Muscle layer of colon (tissue), 2 donors: ENCODE results near the gene OR13C2.
"Not testable (repeated sequence)": the region's sequence is repeated elsewhere in the genome, so short reads cannot be mapped to it uniquely, and the experiment has no call there.

Source experiments
- H3K27ac ChIP-seq: one replicate; pipeline ENCODE4 v1.7.0; 2013; ENCODE audit warnings: low read depth, mild to moderate bottlenecking, low read length, moderate library complexity
- H3K27me3 ChIP-seq, 2 donors: one replicate each; pipeline ENCODE4 v1.7.0; 2013; ENCODE audit warnings: low read length in 2 of 2, mild to moderate bottlenecking in 2 of 2; ENCODE audit not compliant: insufficient read depth in 2 of 2, control insufficient read depth in 1 of 2
- H3K36me3 ChIP-seq: one replicate; pipeline ENCODE4 v1.7.0; 2013; ENCODE audit warnings: mild to moderate bottlenecking, low read length; ENCODE audit not compliant: insufficient read depth
- H3K4me1 ChIP-seq: one replicate; pipeline ENCODE4 v1.7.0; 2013; ENCODE audit warnings: mild to moderate bottlenecking, low read length; ENCODE audit not compliant: insufficient read depth
- H3K4me3 ChIP-seq, 2 donors: one replicate each; pipeline ENCODE4 v1.7.0; 2013; ENCODE audit warnings: low read length in 2 of 2, low read depth in 1 of 2, mild to moderate bottlenecking in 1 of 2, moderate library complexity in 1 of 2
- H3K9ac ChIP-seq: one replicate; pipeline ENCODE4 v1.7.0; 2013; ENCODE audit warnings: low read length
- H3K9me3 ChIP-seq: one replicate; pipeline ENCODE4 v1.7.0; 2013; ENCODE audit warnings: mild to moderate bottlenecking, low read length
- donor health status: abdominal sarcoma.
- donor health status: Adenocarcinoma of cecum.

OR13C2 gene

GRCh38 chr9:104605527-104605926 lies at the start of gene OR13C2:
Gene OR13C2 (minus strand): TSS chr9:104605627. CDS start chr9:104605627, 0 bp downstream.
- not testable (repeated sequence) for H3K9ac ChIP-seq, H3K4me1 ChIP-seq, H3K36me3 ChIP-seq, H3K4me3 ChIP-seq, H3K9me3 ChIP-seq, H3K27me3 ChIP-seq, H3K27ac ChIP-seq

- Histone ChIP-seq H3K4me3 (no peak overlapping the region), H3K27ac (no peak overlapping the region), H3K4me1 (no peaks in the 10 kb centered on the region), H3K9me3 (peaks cover 5% of the 10 kb centered on the region), H3K9ac (no peak overlapping the region), H3K36me3 (no peaks in the 10 kb centered on the region), H3K27me3 (no peaks in the 10 kb centered on the region)
Measured at GRCh38 chr9:104635456-104635855, 30.0 kb upstream of the OR13C2 start.

- Histone ChIP-seq H3K9ac (no peak overlapping the region), H3K27ac (no peak overlapping the region), H3K9me3 (peaks cover 5% of the 10 kb centered on the region), H3K4me1 (no peaks in the 10 kb centered on the region), H3K27me3 (no peaks in the 10 kb centered on the region), H3K36me3 (no peaks in the 10 kb centered on the region), H3K4me3 (no peak overlapping the region)
Measured at GRCh38 chr9:104633976-104634520, 28.6 kb upstream of the OR13C2 start.

GRCh38 chr9:104625964-104626363 lies 20.5 kb upstream of the OR13C2 start:
- H3K36me3 ChIP-seq, H3K9me3 ChIP-seq, H3K4me1 ChIP-seq, H3K27me3 ChIP-seq, H3K9ac ChIP-seq, H3K27ac ChIP-seq, H3K4me3 ChIP-seq: not testable (repeated sequence)

- H3K27ac ChIP-seq = no peak within 1 kb of the TSS
- H3K4me3 ChIP-seq = no peak within 1 kb of the TSS
- no peaks in the 10 kb centered on the region for H3K4me1 ChIP-seq
- H3K9ac ChIP-seq = no peak within 1 kb of the TSS
- H3K9me3 ChIP-seq = no peaks in the 10 kb centered on the region
- no peaks in the 10 kb centered on the region for H3K27me3 ChIP-seq
- H3K36me3 ChIP-seq = no peaks in the 10 kb centered on the region
Measured at GRCh38 chr9:104618104-104618503, 12.7 kb upstream of the OR13C2 start, which contains the start of gene OR13C9. Gene OR13C9 (minus strand): TSS chr9:104618204. CDS start chr9:104618204, 0 bp downstream.

- Histone ChIP-seq H3K27me3 (no peaks in the 10 kb centered on the region), H3K9me3 (no peaks in the 10 kb centered on the region), H3K36me3 (no peaks in the 10 kb centered on the region), H3K27ac (no peak overlapping the region), H3K9ac (no peak overlapping the region), H3K4me3 (no peak overlapping the region), H3K4me1 (no peaks in the 10 kb centered on the region)
Measured at GRCh38 chr9:104617418-104617817, 12.0 kb upstream of the OR13C2 start.

- Histone ChIP-seq H3K27ac (no peak overlapping the region), H3K36me3 (no peaks in the 10 kb centered on the region)
Measured at GRCh38 chr9:104611213-104611612, 5.8 kb upstream of the OR13C2 start.

GRCh38 chr9:104608336-104608735 lies 2.9 kb upstream of the OR13C2 start:
- no peak overlapping the region for H3K27ac ChIP-seq
- no peaks in the 10 kb centered on the region for H3K4me1 ChIP-seq
- H3K9ac ChIP-seq = no peak overlapping the region
- H3K27me3 ChIP-seq = no peaks in the 10 kb centered on the region
- no peaks in the 10 kb centered on the region for H3K9me3 ChIP-seq
- no peaks in the 10 kb centered on the region for H3K36me3 ChIP-seq
- no peak overlapping the region for H3K4me3 ChIP-seq

More at GRCh38 chr9:104611213-104611612, 5.8 kb upstream of the OR13C2 start:
- Histone ChIP-seq H3K4me1 (no peaks in the 10 kb centered on the region), H3K27me3 (no peaks in the 10 kb centered on the region), H3K9ac (no peak overlapping the region), H3K4me3 (no peak overlapping the region), H3K9me3 (no peaks in the 10 kb centered on the region)

GRCh38 chr9:104606152-104606551 lies 725 bp upstream of the OR13C2 start:
- Histone ChIP-seq H3K9me3 (no peaks in the 10 kb centered on the region), H3K9ac (no peak overlapping the region), H3K4me3 (no peak overlapping the region), H3K4me1 (no peaks in the 10 kb centered on the region), H3K27ac (no peak overlapping the region), H3K27me3 (no peaks in the 10 kb centered on the region), H3K36me3 (no peaks in the 10 kb centered on the region)

GRCh38 chr9:104604801-104605200 lies 626 bp downstream of the OR13C2 start:
- H3K9me3 ChIP-seq = no peaks in the 10 kb centered on the region
- H3K4me3 ChIP-seq = no peak overlapping the region
- H3K27ac ChIP-seq = no peak overlapping the region
- no peaks in the 10 kb centered on the region for H3K36me3 ChIP-seq
- no peaks in the 10 kb centered on the region for H3K4me1 ChIP-seq
- no peak overlapping the region for H3K9ac ChIP-seq
- H3K27me3 ChIP-seq = no peaks in the 10 kb centered on the region

- H3K27me3 ChIP-seq, H3K36me3 ChIP-seq, H3K27ac ChIP-seq: not testable (repeated sequence)
Measured at GRCh38 chr9:104599313-104599712, 6.1 kb downstream of the OR13C2 start, which contains the start of gene OR13C5. Gene OR13C5 (minus strand): TSS chr9:104599413. CDS start chr9:104599413, 0 bp downstream.

GRCh38 chr9:104598749-104599148 lies 6.7 kb downstream of the OR13C2 start:
- H3K4me3 ChIP-seq, H3K36me3 ChIP-seq, H3K27me3 ChIP-seq, H3K27ac ChIP-seq, H3K9me3 ChIP-seq, H3K4me1 ChIP-seq, H3K9ac ChIP-seq: not testable (repeated sequence)

More at GRCh38 chr9:104599313-104599712, 6.1 kb downstream of the OR13C2 start, which contains the start of gene OR13C5:
- not testable (repeated sequence) for H3K9me3 ChIP-seq, H3K4me1 ChIP-seq, H3K4me3 ChIP-seq, H3K9ac ChIP-seq
